KMS-11 (cell line): ENCODE results near the gene MLX.
"Not testable (repeated sequence)": the region's sequence is repeated elsewhere in the genome, so short reads cannot be mapped to it uniquely, and the experiment has no call there.

Experiments used
- H2AFZ ChIP-seq: fragments of 200-600 bp; sonication (generic); 2 replicates; pipeline ENCODE4 v1.6.1; 2016; ENCODE audit warnings: antibody characterized with exemption, mixed run types, low read depth
- H3K27ac ChIP-seq: fragments of 200-600 bp; sonication (generic); 2 replicates; pipeline ENCODE4 v1.6.1; 2016; ENCODE audit warnings: mild to moderate bottlenecking, mixed run types
- H3K27me3 ChIP-seq: fragments of 200-600 bp; sonication (generic); 2 replicates; pipeline ENCODE4 v1.6.1; 2017; ENCODE audit warnings: mild to moderate bottlenecking, low read depth, mixed run types, moderate library complexity; ENCODE audit not compliant: insufficient read depth
- H3K36me3 ChIP-seq: fragments of 200-600 bp; sonication (generic); 2 replicates; pipeline ENCODE4 v1.6.1; 2017; ENCODE audit warnings: mild to moderate bottlenecking, mixed run types; ENCODE audit not compliant: insufficient read depth
- H3K4me1 ChIP-seq: fragments of 200-600 bp; sonication (generic); 2 replicates; pipeline ENCODE4 v1.6.1; 2016; ENCODE audit warnings: mild to moderate bottlenecking, low read depth, mixed run types; ENCODE audit not compliant: poor library complexity, severe bottlenecking
- H3K4me2 ChIP-seq: fragments of 200-600 bp; sonication (generic); 2 replicates; pipeline ENCODE4 v1.7.0; 2016; ENCODE audit warnings: mild to moderate bottlenecking, mixed run types
- H3K4me3 ChIP-seq: fragments of 200-600 bp; sonication (generic); IDR thresholded peaks from 2 replicates; pipeline ENCODE4 v1.6.1; 2017; ENCODE audit warnings: low read depth, low read length, mixed read lengths; ENCODE audit not compliant: insufficient read depth
- H3K79me2 ChIP-seq: fragments of 200-600 bp; sonication (generic); 2 replicates; pipeline ENCODE4 v1.6.1; 2016; ENCODE audit warnings: low read depth, mixed run types; ENCODE audit not compliant: insufficient read depth
- H3K9ac ChIP-seq: fragments of 200-600 bp; sonication (generic); 2 replicates; pipeline ENCODE4 v1.6.1; 2016; ENCODE audit warnings: mild to moderate bottlenecking, mixed run types
- H4K20me1 ChIP-seq: fragments of 200-600 bp; sonication (generic); 2 replicates; pipeline ENCODE4 v1.6.1; 2016; ENCODE audit warnings: mild to moderate bottlenecking, mixed run types; ENCODE audit not compliant: insufficient read depth
- TF ChIP-seq, protein P1 (sequence below): fragments of 200-600 bp; sonication (generic); conservative IDR thresholded peaks from 2 replicates; pipeline ENCODE4 v1.6.1; 2017; ENCODE audit warnings: low read depth, mild to moderate bottlenecking, antibody characterized with exemption, low read length, moderate library complexity, mixed read lengths

The MLX gene

GRCh38 chr17:42548070-42548837, 18.6 kb upstream of the MLX start:
- TF ChIP-seq, protein P1, sequence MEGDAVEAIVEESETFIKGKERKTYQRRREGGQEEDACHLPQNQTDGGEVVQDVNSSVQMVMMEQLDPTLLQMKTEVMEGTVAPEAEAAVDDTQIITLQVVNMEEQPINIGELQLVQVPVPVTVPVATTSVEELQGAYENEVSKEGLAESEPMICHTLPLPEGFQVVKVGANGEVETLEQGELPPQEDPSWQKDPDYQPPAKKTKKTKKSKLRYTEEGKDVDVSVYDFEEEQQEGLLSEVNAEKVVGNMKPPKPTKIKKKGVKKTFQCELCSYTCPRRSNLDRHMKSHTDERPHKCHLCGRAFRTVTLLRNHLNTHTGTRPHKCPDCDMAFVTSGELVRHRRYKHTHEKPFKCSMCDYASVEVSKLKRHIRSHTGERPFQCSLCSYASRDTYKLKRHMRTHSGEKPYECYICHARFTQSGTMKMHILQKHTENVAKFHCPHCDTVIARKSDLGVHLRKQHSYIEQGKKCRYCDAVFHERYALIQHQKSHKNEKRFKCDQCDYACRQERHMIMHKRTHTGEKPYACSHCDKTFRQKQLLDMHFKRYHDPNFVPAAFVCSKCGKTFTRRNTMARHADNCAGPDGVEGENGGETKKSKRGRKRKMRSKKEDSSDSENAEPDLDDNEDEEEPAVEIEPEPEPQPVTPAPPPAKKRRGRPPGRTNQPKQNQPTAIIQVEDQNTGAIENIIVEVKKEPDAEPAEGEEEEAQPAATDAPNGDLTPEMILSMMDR, result peak; percentile 67
- no peaks in the 10 kb centered on the region for H3K79me2 ChIP-seq
- H3K9ac ChIP-seq, result no peak overlapping the region
- peaks cover 7% of the 10 kb centered on the region for H3K27me3 ChIP-seq
- peak overlapping the region; percentile 53 for H2AFZ ChIP-seq
- no peak overlapping the region for H3K4me3 ChIP-seq
- peaks cover 16% of the 10 kb centered on the region for H3K4me1 ChIP-seq
- no peaks in the 10 kb centered on the region for H3K36me3 ChIP-seq
- H4K20me1 ChIP-seq, result no peaks in the 10 kb centered on the region
- peak overlapping the region; percentile 85 for H3K4me2 ChIP-seq
- no peak overlapping the region for H3K27ac ChIP-seq

DNA sequence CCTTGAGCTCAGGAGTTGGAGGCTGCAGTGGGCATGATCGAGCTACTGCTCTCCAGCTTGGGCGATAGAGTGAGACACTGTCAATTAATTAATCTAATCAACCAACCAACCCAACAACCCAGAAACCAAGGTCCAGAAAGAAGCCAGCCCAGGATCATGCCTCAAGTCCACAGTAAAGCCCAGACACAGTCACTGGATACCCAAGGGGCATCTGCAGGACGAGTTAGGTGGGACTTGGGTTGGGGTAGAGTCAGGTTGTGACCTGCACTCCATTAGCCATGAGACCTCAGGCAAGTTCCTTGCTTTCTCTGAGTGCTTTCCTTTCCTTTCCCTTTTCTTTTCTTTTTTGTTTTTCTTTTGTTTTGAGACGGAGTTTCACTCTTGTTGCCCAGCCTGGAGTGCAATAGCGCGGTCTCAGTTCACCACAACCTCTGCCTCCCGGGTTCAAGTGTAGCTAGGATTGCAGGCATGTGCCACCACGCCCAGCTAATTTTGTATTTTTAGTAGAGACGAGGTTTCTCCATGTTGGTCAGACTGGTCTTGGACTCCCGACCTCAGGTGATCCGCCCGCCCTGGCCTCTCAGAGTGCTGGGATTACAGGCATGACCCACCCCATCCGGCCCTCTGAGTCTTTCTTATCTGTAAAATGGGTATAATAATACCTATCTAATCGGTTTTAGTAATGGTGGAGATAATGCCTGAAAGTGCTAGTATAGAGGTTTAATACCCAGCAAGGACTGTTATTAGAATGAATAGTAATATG, 17.7 kb upstream of the MLX start:
- Histone ChIP-seq H3K4me3 (no peak overlapping the region), H3K4me1 (peaks cover 16% of the 10 kb centered on the region), H3K9ac (no peak overlapping the region), H4K20me1 (no peaks in the 10 kb centered on the region), H3K27me3 (peaks cover 7% of the 10 kb centered on the region), H2AFZ (peak overlapping the region; percentile 53), H3K79me2 (no peaks in the 10 kb centered on the region), H3K27ac (no peak overlapping the region), H3K36me3 (no peaks in the 10 kb centered on the region), H3K4me2 (peak overlapping the region; percentile 85)
- TF ChIP-seq, protein P1, result no peak

GRCh38 chr17:42552736-42553135, 14.2 kb upstream of the MLX start, which contains the start of gene HSD17B1:
TSS of gene HSD17B1 (plus strand) at chr17:42552923. CDS start at chr17:42552934, 11 bp downstream.
- H3K9ac ChIP-seq, H3K36me3 ChIP-seq, H2AFZ ChIP-seq, H3K27me3 ChIP-seq, H3K4me2 ChIP-seq, H4K20me1 ChIP-seq, H3K79me2 ChIP-seq, H3K4me3 ChIP-seq, H3K27ac ChIP-seq: not testable (repeated sequence)
- H3K4me1 ChIP-seq, result peaks cover 26% of the 10 kb centered on the region

DNA sequence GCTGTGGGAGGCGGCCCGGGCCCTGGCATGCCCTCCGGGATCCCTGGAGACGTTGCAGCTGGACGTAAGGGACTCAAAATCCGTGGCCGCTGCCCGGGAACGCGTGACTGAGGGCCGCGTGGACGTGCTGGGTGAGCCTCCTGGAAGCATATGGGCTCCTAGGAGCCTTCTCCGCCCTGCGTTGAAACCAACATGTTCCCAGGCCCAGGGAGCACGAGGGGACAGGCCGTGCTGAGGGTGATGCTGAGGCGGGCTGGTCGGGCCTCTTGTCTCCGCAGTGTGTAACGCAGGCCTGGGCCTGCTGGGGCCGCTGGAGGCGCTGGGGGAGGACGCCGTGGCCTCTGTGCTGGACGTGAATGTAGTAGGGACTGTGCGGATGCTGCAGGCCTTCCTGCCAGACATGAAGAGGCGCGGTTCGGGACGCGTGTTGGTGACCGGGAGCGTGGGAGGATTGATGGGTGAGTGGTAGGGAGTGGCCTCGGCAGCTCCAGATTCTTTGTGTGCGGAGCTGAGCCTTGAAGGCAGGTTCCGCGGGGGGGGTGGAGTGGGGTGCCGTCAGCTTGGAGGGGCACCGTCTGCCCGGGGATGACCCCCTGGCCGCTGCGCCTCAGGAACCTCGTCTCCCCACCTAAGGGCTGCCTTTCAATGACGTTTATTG, 13.6 kb upstream of the MLX start:
- Histone ChIP-seq H2AFZ (no peak overlapping the region), H3K4me1 (peaks cover 22% of the 10 kb centered on the region), H3K79me2 (no peaks in the 10 kb centered on the region), H3K4me3 (no peak overlapping the region), H4K20me1 (no peaks in the 10 kb centered on the region), H3K36me3 (no peaks in the 10 kb centered on the region), H3K27me3 (peaks cover 7% of the 10 kb centered on the region), H3K4me2 (no peak overlapping the region), H3K9ac (no peak overlapping the region), H3K27ac (no peak overlapping the region)
- TF ChIP-seq, protein P1, result no peak
